Spleen (tissue), 11 donors: ENCODE results near the gene PLA2G4D. TPM values are rescaled to one million over a fixed set of nuclear protein-coding genes. Genes with fewer than 3 reads are reported as not detected.

Experiments
- DNase-seq: peaks from one replicate; pipeline ENCODE4 v3.0.0-alpha.2; 2020
- H3K27ac ChIP-seq, 8 donors: fragments of 200-600 bp; sonication (generic) in 7 of 8; 1 replicate in 4 of 8; 2 replicates in 4 of 8; pipeline versions ENCODE4 v1.5.0 to v1.8.0; 2016 to 2021; ENCODE audit warnings: inconsistent platforms in 4 of 8, mild to moderate bottlenecking in 4 of 8, moderate library complexity in 1 of 8
- H3K27me3 ChIP-seq, 7 donors: fragments of 200-600 bp; sonication (generic) in 6 of 7; replicated peaks in 1 of 7; 1 replicate in 4 of 7; 2 replicates in 3 of 7; pipeline versions ENCODE4 v1.5.0 to v1.8.0; 2016 to 2021; ENCODE audit warnings: inconsistent platforms in 3 of 7, mild to moderate bottlenecking in 1 of 7
- H3K36me3 ChIP-seq, 6 donors: fragments of 200-600 bp; sonication (generic) in 5 of 6; 1 replicate in 4 of 6; 2 replicates in 2 of 6; pipeline versions ENCODE4 v1.5.0 to v1.8.0; 2016 to 2021; ENCODE audit warnings: inconsistent platforms in 2 of 6
- H3K4me1 ChIP-seq, 6 donors: fragments of 200-600 bp; sonication (generic) in 5 of 6; 1 replicate in 3 of 6; 2 replicates in 3 of 6; pipeline versions ENCODE4 v1.5.0 to v1.8.0; 2016 to 2021; ENCODE audit warnings: inconsistent platforms in 3 of 6
- H3K4me3 ChIP-seq, 8 donors: fragments of 200-600 bp; sonication (generic) in 7 of 8; 1 replicate in 4 of 8; 2 replicates in 4 of 8; pipeline versions ENCODE4 v1.5.0 to v1.8.0; 2016 to 2021; ENCODE audit warnings: inconsistent platforms in 4 of 8, mild to moderate bottlenecking in 4 of 8, moderate library complexity in 2 of 8
- H3K9me3 ChIP-seq, 8 donors: fragments of 200-600 bp; sonication (generic) in 7 of 8; 1 replicate in 4 of 8; 2 replicates in 4 of 8; pipeline versions ENCODE4 v1.5.0 to v1.8.0; 2016 to 2021; ENCODE audit warnings: inconsistent platforms in 4 of 8
- CTCF ChIP-seq, 11 experiments: fragments of 200-600 bp in 7 of 11; fragments of 450-650 bp in 4 of 11; sonication (generic) in 4 of 11; IDR thresholded peaks in 8 of 11; conservative IDR thresholded peaks in 3 of 11; 1 replicate in 7 of 11; 2 replicates in 4 of 11; pipeline versions ENCODE4 v1.4.0 to v1.8.0; 2016 to 2021; ENCODE audit warnings: antibody characterized with exemption in 11 of 11, inconsistent platforms in 4 of 11, mild to moderate bottlenecking in 1 of 11
- POLR2A ChIP-seq, 3 donors: fragments of 450-650 bp; IDR thresholded peaks; one replicate each; pipeline ENCODE4 v1.5.1; 2017; ENCODE audit warnings: antibody characterized with exemption in 3 of 3, mild to moderate bottlenecking in 1 of 3
- POLR2AphosphoS5 ChIP-seq, 3 donors: sonication (generic); formaldehyde crosslinking; IDR thresholded peaks; one replicate each; pipeline ENCODE4 v1.5.1; 2017; ENCODE audit warnings: antibody characterized with exemption in 3 of 3
- WGBS, 5 donors: extraction: QIAGEN DNeasy Blood & Tissue Kit in 3 of 5; methylation state at CpG; one replicate each; pipeline versions ENCODE4 v1.1.5 to v1.1.7; 2013 to 2018; 5-methylcytosine and 5-hydroxymethylcytosine counted together
- intact Hi-C: fragments of 100-400 bp; cut with DNase I; formaldehyde crosslinking; loops from one replicate; pipeline ENCODE4 v1.15.0; 2023; ENCODE audit warnings: low total_unique reads
- polyA plus RNA-seq, 3 donors: library from polyadenylated mRNA; stranded (reverse); fragments of 200-250 nt; gene quantifications; one replicate each; pipeline ENCODE4 v1.2.1, GENCODE V29; 2013
- total RNA-seq, 7 donors: library from RNA; depleted of rRNA in 3 of 7; stranded (reverse); fragments of >200 nt in 3 of 7; fragmentation: NEBNext Ultra II Directional in 4 of 7; extraction: Animal tissue kit (Norgen Biotek cat#: 25700) in 4 of 7; gene quantifications; one replicate each; pipeline versions ENCODE4 v1.1.0 to v1.2.1, GENCODE V29; 2016 to 2021
- donor health status: healthy with polysubstance abuse.
- donor health status: DM: no; HTN: no; CAD: no; lungs with moderate emphysema.
- donor health status: DM: no; HTN: no; CAD: no.
- donor health status: Bipolar disorder and iron deficiency.
- donor health status: healthy.
- donor health status: DM: no; HTN: no; CAD: no.
- donor health status: DM: yes; HTN: yes; CAD: no.

The PLA2G4D gene
- total and polyA plus RNA-seq, 10 donors = not detected

- H3K27ac ChIP-seq = no peak overlapping the region
- H3K36me3 ChIP-seq = no peaks in the 10 kb centered on the region
- TF ChIP-seq CTCF (IDR thresholded peaks at IDR 0.05 in 8 of 11, conservative IDR thresholded peaks at IDR 0.05 in 3 of 11) = no peak
- TF ChIP-seq POLR2A (IDR thresholded peaks at IDR 0.05) = no peak
- TF ChIP-seq POLR2AphosphoS5 (IDR thresholded peaks at IDR 0.05) = no peak
- peaks cover 0 to 54% (median 16%) of the 10 kb centered on the region in 7 donors for H3K27me3 ChIP-seq
- H3K4me1 ChIP-seq = peaks cover 0 to 13% (median 4%) of the 10 kb centered on the region in 6 donors
- 71 to 88% (median 83%) methylated on average over 20 to 31 of the region's 31 CpGs for WGBS, 5 donors
- intact Hi-C loops = no loop called here
- H3K4me3 ChIP-seq = no peak overlapping the region
- no peaks in the 10 kb centered on the region for H3K9me3 ChIP-seq
- DNase-seq = no peak
Observed at GRCh38 chr15:42079401-42079908, 14.9 kb downstream of the PLA2G4D start.

- WGBS, 5 donors = 58 to 80% (median 70%) methylated on average over 1 of the region's 1 CpG
- Histone ChIP-seq H3K4me3 (no peak overlapping the region), H3K36me3 (no peaks in the 10 kb centered on the region), H3K27me3 (peaks cover 0 to 49% (median 11%) of the 10 kb centered on the region in 7 donors), H3K9me3 (no peaks in the 10 kb centered on the region), H3K4me1 (peaks cover 0 to 8% (median 0%) of the 10 kb centered on the region in 6 donors), H3K27ac (no peak overlapping the region)
- TF ChIP-seq POLR2AphosphoS5 (IDR thresholded peaks at IDR 0.05) (no peak), POLR2A (IDR thresholded peaks at IDR 0.05) (no peak), CTCF (IDR thresholded peaks at IDR 0.05 in 8 of 11, conservative IDR thresholded peaks at IDR 0.05 in 3 of 11) (no peak)
- intact Hi-C loops = no loop called here
- DNase-seq = no peak
Observed at GRCh38 chr15:42078903-42079302, 15.5 kb downstream of the PLA2G4D start.

- 69 to 84% (median 72%) methylated on average over 3 of the region's 3 CpGs for WGBS, 5 donors
- H3K4me1 ChIP-seq = peaks cover 0 to 8% (median 0%) of the 10 kb centered on the region in 6 donors
Observed at GRCh38 chr15:42077689-42078088, 16.7 kb downstream of the PLA2G4D start.

More at GRCh38 chr15:42077689-42078088, 16.7 kb downstream of the PLA2G4D start:
- TF ChIP-seq CTCF (IDR thresholded peaks at IDR 0.05 in 8 of 11, conservative IDR thresholded peaks at IDR 0.05 in 3 of 11) (no peak), POLR2AphosphoS5 (IDR thresholded peaks at IDR 0.05) (no peak), POLR2A (IDR thresholded peaks at IDR 0.05) (no peak)
- no peak for DNase-seq
- intact Hi-C loops = no loop called here
- H3K4me3 ChIP-seq = no peak overlapping the region
- peaks cover 0 to 37% (median 0%) of the 10 kb centered on the region in 7 donors for H3K27me3 ChIP-seq
- no peaks in the 10 kb centered on the region for H3K36me3 ChIP-seq
- H3K9me3 ChIP-seq = no peaks in the 10 kb centered on the region
- H3K27ac ChIP-seq = no peak overlapping the region
